Fibroblast of lung (primary cell): ENCODE measurements around the gene DTX3L.

Experiments used
- CTCF ChIP-seq, 2 donors: IDR thresholded peaks in 1 of 2; conservative IDR thresholded peaks in 1 of 2; 1 replicate in 1 of 2; 2 replicates in 1 of 2; pipeline ENCODE4 v1.5.1; 2011 to 2012; ENCODE audit warnings: low read length in 2 of 2, control low read depth in 1 of 2, inconsistent platforms in 1 of 2, low read depth in 1 of 2, mild to moderate bottlenecking in 1 of 2
- EZH2 ChIP-seq: IDR thresholded peaks from 2 replicates; pipeline ENCODE4 v1.5.1; 2012; ENCODE audit warnings: low read length, control low read depth, mild to moderate bottlenecking; ENCODE audit errors: missing control alignments

- no peak for TF ChIP-seq EZH2
- no peak for TF ChIP-seq CTCF (conservative IDR thresholded peaks at IDR 0.05 in 1 of 2, IDR thresholded peaks at IDR 0.05 in 1 of 2; ENCODE audit: low read depth in 1 of 2, low read length in 2 of 2)
Observed at GRCh38 chr3:122559906-122560305, 4.2 kb upstream of the DTX3L start.
